GM19452 (cell line): ENCODE data around the gene SLC12A3.

Source experiments
- ATAC-seq: cut with Tn5 transposase; IDR thresholded peaks from one replicate; pipeline ENCODE4 v1.9.1; 2021; ENCODE audit not compliant: unreplicated experiment

SLC12A3 gene

DNA sequence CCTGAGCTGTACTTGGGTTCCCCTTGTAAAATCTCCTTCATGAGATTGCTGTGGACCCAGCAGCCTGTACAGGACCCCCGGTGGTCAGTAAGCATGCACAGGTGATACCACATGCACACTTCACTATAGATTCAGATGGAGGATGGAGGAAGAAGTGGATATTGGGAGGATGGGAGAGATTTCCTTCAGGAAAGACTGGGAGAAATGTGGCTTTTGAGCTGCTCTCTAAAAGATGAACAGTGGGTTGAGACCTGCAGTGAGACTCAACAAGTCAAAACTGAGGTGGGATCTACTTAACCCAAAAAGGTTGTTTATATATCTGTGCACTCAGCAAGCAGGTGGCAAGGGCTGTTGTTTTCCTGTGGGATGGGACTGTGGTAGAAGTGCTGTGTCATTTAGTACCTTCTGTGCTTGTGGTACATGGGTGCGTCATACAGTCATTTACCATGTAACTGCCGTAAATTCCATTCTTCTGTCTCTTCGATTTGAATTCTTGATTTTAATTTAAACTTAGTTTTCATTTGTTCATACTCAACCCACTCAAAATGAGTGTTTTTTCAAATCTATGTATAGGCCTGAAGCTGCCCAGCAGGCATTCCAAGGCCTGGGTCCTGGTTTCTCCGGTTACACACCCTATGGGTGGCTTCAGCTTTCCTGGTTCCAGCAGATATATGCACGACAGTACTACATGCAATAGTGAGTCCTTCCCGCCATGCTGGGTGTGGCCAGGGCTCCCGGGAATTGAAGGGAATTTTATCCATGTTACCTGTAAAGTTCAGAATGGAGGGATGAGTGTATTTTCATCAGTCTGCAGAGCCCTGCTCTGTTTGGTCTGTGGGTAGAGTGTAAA is 73.9 kb downstream of the SLC12A3 start:
- ATAC-seq = peak; percentile 44

DNA sequence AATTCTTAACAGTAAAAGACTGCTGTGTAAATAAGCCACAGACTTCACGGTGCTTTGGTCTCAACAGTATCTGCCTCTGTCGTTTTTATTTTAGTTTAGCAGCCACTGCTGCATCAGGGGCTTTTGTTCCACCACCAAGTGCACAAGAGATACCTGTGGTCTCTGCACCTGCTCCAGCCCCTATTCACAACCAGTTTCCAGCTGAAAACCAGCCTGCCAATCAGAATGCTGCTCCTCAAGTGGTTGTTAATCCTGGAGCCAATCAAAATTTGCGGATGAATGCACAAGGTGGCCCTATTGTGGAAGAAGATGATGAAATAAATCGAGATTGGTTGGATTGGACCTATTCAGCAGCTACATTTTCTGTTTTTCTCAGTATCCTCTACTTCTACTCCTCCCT is 74.8 kb downstream of the SLC12A3 start:
- no peak for ATAC-seq

DNA sequence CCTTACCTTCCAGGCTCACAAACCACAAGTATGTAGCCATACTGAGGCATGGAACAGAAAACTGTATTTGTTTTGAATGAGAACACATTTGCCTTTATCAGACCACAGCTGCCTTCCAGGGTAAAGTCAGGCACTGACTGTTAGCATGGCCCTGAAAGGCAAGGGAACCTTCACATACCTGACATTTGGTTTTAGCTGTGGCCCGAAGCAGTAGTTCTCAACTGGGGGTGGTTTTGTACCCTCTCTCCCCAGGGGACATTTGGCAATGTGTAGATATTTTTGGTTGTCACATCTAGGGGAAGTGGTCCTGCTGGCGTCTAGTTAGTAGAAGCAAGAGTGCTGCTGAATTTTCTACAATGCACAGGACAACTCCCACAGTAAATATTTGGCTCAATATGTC is 76.1 kb downstream of the SLC12A3 start:
- no peak for ATAC-seq

DNA sequence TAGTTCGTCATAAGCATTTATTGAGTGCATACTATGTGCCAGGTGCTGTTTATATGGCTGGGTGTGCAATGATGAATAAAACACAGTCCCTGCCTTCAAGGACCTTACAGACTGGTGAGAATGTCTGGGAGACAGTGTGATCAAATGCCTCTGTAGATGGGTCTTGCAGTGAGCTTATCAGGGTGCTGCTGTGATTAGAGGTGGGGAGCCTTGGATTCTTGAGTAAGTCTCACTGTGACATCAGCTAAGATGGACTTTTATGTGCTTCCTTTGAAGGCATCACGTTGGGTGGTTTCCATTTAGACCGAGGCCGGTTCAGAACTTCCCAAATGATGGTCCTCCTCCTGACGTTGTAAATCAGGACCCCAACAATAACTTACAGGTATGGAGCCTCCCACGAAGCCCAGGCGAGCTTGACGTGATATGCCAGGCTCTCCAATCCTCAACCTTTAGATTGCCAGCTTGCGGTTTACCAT is 76.9 kb downstream of the SLC12A3 start:
- no peak for ATAC-seq

DNA sequence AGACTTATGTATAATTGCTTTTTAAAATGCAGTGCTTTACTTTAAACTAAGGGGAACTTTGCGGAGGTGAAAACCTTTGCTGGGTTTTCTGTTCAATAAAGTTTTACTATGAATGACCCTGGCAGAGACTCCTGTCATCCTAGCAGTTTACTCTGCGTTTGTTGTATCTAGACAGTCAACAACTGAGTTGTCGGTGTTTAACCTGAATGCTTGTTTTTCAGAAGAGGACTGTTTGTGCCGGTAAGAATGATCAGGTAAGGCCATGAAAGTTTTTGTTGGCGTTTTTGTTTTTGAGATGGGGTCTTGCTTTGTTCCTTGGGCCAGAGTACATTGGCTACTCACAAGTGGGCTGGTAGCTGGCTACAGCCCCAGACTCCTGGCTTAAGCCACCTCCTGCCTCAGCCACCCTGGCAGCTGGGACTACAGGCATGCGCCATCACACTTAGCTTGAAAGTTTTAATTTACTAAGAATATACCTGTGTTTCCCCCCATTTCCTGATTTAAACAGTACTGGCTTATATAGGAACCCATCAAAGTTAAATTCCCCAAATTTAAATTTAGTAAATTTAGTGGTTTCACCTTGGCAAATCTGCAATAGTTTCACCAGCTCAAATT is 78.9 kb downstream of the SLC12A3 start:
- ATAC-seq = no peak

DNA sequence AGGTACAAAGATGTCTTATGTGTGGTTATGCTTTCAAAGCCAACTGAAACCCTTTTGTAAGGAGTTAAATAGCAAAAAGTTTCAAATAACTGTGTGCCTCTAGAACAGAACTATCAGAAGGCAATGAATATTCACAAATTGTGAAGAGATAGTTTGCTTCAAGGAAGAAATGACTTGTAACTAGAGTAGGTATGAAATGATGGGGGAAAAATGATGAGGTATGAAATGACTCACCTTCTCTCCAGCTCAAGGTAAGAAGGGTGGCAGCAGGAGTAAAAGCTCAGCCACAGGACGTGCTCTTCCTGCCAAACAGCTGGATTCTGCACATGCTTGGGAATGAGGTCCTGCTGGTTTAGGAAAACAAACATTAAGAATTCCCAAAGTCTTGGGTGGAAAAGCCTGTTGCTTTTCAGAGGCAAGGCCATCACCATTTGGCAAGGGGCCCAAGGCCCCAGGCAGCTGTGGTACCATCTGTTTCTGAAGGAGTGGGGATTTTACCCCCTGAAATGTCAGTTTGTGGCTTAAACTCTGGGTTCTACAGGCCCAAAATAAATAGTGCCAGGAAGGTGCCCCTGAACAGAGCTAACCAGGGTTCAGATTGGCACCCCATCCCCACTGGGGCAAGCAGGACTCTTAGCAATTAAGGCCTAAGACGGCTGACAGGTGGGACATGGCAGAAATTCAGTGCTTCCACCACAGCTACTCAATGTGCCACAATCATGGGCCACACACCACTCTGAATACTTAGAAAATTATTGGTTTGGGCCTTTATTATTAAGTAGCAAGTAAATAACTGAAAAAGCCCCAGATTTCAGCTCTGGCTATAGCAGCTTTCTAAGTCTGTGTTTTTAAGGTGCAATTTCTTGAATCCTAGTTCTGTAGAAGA is 80.2 kb downstream of the SLC12A3 start:
- peak; percentile 42 for ATAC-seq

DNA sequence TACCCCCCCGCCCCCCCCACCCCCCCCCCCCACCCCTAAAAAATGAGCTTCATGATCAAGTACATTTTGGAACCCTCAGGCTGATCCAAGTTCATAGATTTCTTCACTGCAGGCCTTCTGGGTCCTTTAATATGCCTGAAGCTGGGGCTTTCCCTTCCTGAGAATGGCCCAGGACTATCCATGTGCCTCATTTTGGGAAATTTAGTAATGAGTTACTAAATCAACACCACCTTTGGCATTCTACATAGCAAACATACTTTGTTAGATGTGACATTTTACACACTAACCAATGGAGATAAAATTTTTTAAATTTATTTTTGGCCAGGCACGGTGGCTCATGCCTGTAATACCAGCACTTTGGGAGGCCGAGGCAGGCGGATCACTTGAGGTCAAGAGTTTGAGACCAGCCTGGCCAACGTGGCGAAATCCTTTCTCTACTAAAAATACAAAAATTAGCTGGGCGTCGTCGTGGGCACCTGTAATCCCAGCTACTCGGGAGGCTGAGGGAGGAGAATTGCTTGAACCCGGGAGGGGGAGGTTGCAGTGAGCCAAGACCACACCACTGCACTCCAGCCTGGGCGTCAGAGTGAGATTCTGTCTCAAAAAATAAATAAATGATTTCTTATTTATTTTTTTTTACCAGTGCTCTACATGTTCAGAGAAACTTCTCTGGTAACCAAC is 81.0 kb downstream of the SLC12A3 start:
- ATAC-seq = no peak

DNA sequence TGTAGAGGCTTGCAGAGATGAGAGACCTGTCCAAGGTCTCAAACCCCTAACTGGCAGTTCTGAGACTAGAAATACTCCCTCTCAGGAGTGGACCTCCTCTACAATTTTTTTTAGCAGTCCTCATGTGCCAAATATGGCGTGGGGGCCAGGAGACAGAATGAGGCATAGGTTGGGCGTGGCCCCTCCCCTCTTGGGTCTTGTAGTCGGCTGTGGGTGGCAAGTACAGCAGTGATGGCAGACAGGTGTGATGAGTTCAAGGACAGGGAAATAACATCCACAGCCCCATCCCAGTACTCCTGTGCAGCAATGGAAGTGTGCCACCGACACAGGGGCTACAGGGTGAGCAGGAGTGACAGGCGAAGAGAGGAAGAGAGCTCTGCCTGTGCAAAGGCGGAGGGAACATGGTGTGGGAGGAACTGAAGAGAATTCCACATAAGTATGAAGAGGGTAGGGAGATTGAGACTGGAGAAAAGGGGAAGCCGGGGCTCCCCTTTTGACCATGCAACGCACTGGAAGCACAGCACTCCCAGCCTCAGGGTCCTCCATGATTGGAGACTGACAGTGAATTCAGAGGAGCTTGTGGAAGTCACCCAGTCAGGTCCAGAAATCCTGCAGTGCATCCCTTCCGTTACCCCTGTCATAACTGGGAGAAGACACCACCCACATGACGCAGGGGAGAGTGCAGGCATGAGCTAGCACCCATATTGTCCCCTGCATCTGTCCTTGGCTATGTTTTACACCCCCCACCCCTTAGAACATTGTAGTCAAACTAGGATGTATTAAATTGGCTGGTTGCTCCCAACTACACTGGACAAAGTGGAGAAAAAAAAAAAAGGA is 82.0 kb downstream of the SLC12A3 start:
- no peak for ATAC-seq

DNA sequence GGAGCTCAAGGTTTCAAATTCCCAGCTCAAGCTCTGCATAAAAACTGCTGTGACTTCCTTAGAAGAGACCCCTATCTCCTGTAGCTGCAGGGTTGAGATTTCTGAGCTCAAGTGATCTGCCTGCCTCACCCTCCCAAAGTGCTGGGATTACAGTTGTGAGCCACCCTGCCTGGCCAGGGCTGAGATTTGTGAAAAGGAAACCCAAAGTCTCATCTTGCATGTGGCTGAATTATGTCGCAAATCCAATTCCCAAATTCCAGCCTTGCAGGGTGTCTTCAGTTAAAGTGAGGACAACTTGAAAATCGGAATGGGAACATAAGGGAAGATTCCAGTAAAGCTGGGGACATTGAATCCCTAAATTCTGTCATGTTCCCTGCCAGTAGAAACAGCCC is 82.6 kb downstream of the SLC12A3 start:
- ATAC-seq = no peak

DNA sequence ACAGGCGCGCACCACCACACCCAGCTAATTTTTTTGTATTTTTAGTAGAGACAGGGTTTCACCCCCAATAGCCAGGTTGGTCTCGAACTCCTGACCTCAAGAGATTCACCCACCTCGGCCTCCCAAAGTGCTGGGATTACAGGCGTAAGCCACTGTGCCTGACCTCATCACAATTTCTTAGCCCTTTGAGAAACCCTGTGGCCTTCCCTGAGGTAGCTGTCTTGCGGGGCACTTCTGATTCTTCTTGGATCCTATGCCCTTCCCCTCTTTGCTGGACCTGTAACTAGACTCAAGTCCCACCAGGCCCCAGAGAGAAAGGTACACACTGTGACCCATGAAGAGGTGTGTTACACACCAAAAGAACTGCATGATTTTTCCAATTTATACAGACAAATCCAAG is 83.2 kb downstream of the SLC12A3 start:
- ATAC-seq = no peak

DNA sequence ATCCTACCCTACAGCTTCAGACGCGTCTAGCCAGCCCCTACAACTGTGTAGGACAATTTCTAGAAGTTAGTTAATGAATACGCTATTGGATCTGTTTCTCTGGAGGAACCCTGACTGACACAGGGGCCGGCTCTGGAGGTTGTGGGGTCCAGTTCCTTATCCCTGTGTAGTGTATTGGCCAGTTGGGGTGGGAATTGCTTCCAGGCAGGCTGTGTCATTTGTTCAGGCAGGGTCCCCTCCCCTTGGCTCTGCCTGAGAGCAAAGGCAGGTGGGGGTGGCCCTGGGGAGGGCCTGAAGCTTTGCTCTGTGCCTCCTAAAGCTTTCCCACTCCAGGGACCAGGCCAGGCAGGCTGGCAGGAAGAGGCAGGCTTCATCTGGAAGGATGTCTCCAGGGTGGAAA is 85.0 kb downstream of the SLC12A3 start:
- no peak for ATAC-seq

DNA sequence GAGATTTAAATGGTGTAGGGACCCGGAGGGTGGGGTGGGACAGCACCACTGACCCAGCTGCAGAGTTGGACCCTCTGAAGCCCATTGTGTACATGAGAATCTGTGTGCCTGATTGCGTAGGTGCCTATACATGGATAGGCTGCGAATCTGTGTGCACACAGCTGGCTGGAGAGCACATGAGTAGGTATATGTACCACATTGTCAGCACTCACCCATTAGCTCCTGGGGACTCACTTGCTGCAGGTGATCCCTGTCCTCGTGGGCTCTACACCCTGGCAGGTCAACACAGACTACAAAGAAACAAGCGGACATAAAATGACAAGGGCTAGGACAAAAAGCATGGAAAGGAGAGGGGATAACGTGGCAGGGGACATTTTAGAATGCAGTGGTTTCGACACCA is 85.4 kb downstream of the SLC12A3 start:
- no peak for ATAC-seq

DNA sequence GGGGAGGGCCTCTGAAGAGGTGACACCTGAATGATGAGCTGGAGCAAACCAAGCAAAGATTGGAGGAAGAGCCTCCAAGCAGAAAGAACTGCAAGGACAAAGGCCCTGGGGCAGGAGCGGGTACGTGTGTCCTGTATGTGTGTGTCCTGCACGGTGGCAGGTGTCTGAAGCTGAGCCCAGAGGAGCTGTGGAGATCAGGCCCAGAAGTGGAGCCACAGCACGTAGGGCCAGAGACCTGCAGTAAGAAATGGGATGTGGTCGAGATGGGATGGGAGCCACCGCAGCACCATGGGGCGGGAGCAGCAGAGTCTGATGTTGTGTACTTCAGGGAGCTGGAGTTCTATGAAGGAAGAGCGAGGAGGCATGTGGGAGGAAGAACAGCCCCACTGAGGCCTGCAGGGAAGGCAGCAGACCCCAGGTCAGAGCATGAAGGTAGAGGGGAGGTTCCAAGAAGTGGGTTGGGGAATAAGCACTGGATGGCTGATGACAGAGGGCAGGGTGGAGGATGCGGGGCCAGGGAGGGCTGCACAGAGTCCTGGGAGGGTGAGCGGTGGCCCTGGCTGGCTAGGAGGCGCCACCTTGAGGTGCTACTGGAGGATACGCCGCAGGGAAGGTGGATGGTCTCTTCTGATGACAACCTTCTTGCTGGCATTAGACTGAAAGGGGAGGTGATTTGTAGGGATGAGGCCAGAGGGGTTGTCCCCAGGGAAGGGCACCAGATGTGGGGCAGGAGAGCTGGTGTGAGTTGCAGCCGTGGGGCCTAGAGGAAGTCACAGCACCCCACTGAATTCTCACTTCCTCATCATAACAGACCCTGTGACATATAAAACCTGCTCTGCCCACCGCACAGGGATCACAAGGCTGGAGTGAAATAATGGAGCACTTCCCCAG is 86.1 kb downstream of the SLC12A3 start:
- peak; percentile 67 for ATAC-seq

DNA sequence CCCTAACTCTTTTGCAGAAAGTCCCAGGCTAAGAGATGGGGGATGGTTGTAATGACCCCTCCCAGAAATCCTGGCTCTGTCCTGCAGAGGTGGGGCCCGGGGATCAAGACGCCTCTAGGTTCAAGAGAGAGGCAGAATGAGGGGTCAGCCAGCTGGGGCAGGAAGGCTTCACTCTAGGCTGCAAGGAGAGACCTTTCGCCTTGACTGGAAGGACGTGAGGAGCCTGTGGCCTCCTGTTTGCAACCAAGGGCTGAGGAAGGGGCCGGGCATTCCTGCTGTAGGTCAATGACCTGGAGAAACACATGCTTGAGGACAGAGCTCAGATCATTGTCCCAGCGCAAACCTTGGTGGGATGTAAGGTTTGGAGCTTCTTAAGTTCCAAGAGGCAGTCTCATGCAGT is 88.0 kb downstream of the SLC12A3 start:
- ATAC-seq = no peak

DNA sequence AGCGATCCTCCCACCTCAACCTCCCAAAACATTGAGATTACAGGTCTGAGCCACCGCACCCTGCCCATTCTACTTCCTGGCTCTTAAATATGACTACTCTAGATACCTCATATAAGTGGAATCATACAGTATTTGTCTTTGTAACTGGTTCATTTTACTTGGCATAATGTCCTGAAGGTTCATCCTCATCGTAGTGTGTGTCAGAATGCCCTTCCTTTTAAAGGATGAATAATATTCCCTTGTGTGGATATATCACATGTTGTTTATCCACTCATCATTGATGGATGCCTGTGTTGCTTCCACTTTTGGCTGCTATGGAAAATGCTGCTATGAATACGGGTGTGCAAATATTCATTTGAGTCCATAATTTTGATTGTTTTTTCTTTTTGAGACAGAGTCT is 91.1 kb downstream of the SLC12A3 start:
- ATAC-seq = no peak

DNA sequence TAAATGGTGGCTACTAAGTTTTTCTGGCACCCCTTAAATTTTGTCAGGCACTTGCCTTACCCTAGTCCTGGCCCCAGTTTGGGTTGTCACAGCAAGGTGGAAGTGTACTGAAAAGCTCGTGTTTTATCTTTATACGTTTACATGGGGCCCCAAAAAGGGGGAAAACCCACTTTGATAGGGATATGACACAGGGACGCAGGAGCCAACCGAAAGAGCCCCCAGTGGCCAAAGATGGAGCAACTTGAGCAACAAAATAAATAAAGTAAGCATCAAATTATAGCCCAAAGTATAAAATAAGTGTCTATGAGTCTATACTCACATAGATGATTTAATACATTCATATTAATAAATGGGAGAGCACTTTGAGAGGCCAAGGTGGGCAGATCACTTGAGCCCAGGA is 91.7 kb downstream of the SLC12A3 start:
- no peak for ATAC-seq

DNA sequence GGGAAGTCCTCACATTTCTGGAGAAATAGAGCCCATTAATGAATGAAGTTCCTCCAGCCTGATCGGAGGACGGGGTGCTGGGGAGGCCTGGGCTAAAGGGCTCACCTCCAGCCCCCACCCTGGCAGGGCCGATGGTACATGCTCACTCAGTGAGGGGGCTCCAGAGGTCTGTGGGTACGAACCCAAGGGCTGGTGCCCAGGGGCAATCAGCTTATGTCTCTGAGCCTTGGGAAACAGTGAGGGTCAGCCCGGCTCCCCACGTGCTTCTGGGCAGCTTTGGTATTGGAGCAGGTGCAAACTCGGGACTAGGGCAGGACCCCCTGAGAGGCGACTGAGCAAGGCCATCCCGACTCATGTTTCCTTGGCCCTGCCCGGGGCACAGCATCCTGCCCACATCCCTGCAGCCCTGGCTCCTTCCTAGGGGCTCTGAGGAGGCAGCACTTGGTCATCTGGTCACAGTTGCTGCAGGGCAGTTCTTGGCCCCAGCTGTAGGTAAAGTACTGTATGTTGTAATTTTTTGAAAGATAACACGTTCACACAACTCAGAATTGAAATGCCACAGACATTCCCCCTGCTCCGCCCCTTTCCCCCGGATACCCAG is 95.8 kb downstream of the SLC12A3 start:
- ATAC-seq = no peak

DNA sequence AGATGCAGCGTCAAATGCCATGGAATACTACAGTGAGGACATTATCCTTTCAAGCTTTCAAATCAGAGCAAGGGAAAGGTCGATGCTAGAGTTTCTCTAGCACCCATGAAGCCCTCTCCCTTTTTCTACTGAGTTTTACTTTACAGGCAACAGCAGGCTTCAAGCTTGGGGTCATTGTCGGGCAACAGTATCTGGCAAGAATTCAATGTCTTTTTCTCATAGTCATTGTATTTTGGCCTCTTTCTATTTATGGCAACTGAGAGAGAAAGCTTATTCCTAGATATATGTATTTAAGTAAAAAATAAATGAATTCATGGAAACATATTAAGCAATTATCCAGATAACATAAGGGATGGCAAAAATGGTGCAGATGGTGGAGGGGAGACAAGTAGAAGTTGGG is 96.4 kb downstream of the SLC12A3 start:
- no peak for ATAC-seq

DNA sequence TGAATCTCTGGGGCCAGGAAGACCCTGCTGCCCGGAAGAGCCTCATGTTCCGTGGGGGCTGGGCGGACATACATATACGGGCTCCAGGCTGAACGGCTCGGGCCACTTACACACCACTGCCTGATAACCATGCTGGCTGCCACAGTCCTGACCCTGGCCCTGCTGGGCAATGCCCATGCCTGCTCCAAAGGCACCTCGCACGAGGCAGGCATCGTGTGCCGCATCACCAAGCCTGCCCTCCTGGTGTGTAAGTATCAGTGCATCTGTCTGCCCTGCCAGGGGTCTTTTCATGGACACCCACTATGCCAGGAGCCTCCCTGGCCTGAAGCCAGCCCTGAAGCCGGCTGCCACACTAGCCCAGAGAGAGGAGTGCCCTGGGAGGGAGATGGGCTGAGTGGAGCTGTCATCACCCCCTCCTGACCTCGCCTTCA is 96.9 kb downstream of the SLC12A3 start, which contains the start of gene CETP:
TSS of gene CETP (plus strand) at position 100 of the 431 bp plus-strand sequence. CDS start at position 130, 30 bp downstream.
- no peak for ATAC-seq
